HK-2 (cell line): Measurements from ENCODE around the gene TTLL11.
A peak's percentile ranks its signal among the peaks of the same experiment; 100 is the strongest.
"Not testable (repeated sequence)": the region's sequence is repeated elsewhere in the genome, so short reads cannot be mapped to it uniquely, and the experiment has no call there.

Source experiments
- DNase-seq: peaks from one replicate; pipeline ENCODE4 v3.0.0-alpha.2; 2018; ENCODE audit not compliant: unreplicated experiment

The TTLL11 gene

GRCh38 chr9:122004589-122004988, 88.5 kb downstream of the TTLL11 start:
- no peak for DNase-seq

- no peak for DNase-seq
These were observed 91.5 kb downstream of the TTLL11 start for GRCh38 chr9:122001491-122002201.

GRCh38 chr9:122000526-122000925, 92.6 kb downstream of the TTLL11 start:
- DNase-seq = not testable (repeated sequence)

GRCh38 chr9:121999556-121999955, 93.6 kb downstream of the TTLL11 start:
- no peak for DNase-seq

GRCh38 chr9:121998513-121999049, 94.5 kb downstream of the TTLL11 start:
- no peak for DNase-seq

- no peak for DNase-seq
These were observed 95.3 kb downstream of the TTLL11 start for GRCh38 chr9:121997791-121998190.

- DNase-seq = no peak
These were observed 96.3 kb downstream of the TTLL11 start for GRCh38 chr9:121996783-121997182.

- DNase-seq = no peak
These were observed 97.1 kb downstream of the TTLL11 start for GRCh38 chr9:121995997-121996396.

GRCh38 chr9:121992571-121993212, 100.4 kb downstream of the TTLL11 start:
- DNase-seq = peak; percentile 52

- DNase-seq = no peak
These were observed 101.8 kb downstream of the TTLL11 start for GRCh38 chr9:121991307-121991661.

- DNase-seq = no peak
These were observed 102.4 kb downstream of the TTLL11 start for GRCh38 chr9:121990600-121991306.

GRCh38 chr9:121989010-121989409, 104.1 kb downstream of the TTLL11 start:
- DNase-seq = no peak

GRCh38 chr9:121987314-121987713, 105.8 kb downstream of the TTLL11 start:
- DNase-seq = peak; percentile 25

- no peak for DNase-seq
These were observed 107.2 kb downstream of the TTLL11 start for GRCh38 chr9:121985792-121986494.

- DNase-seq = no peak
These were observed 108.2 kb downstream of the TTLL11 start for GRCh38 chr9:121984726-121985402.

GRCh38 chr9:121983736-121984135, 109.4 kb downstream of the TTLL11 start:
- no peak for DNase-seq

GRCh38 chr9:121981118-121981883, 111.8 kb downstream of the TTLL11 start:
- no peak for DNase-seq

- DNase-seq = not testable (repeated sequence)
These were observed 112.4 kb downstream of the TTLL11 start for GRCh38 chr9:121980665-121981064.

GRCh38 chr9:121979736-121980135, 113.4 kb downstream of the TTLL11 start:
- DNase-seq = no peak

- DNase-seq = no peak
These were observed 116.4 kb downstream of the TTLL11 start for GRCh38 chr9:121976751-121977150.
